ENCODE measurements around the gene CSMD2.

The CSMD2 gene

GRCh38 chr1:33668695-33669094 is 496.3 kb downstream of the CSMD2 start:
- Histone ChIP-seq H3K27ac (ENCODE audit: low read depth, low read length) (no peak overlapping the region), H3K4me1 (ENCODE audit: insufficient read depth, low read length) (no peaks in the 10 kb centered on the region), H3K9ac (ENCODE audit: low read depth, low read length) (no peak overlapping the region), H3K9me3 (ENCODE audit: insufficient read depth, low read depth, low read length) (peaks cover 13% of the 10 kb centered on the region), H3K36me3 (ENCODE audit: insufficient read depth, low read length) (0 out of 2 replicates have a peak, but pooled peaks cover 2% of the 10 kb centered on the region), H3K27me3 (ENCODE audit: insufficient read depth, low read length) (no peaks in the 10 kb centered on the region), H3K4me3 (ENCODE audit: low read length) (no peak overlapping the region)
- 74% methylated on average over 3 of the region's 3 CpGs for WGBS

- 96% methylated on average over 14 of the region's 14 CpGs for WGBS
- no peak overlapping the region for H3K27ac ChIP-seq (ENCODE audit: low read depth, low read length)
- H3K36me3 ChIP-seq (ENCODE audit: insufficient read depth, low read length): peaks cover 4% of the 10 kb centered on the region; the same call in 1 of the 2 replicates
- H3K9ac ChIP-seq (ENCODE audit: low read depth, low read length): no peak overlapping the region
- H3K4me3 ChIP-seq (ENCODE audit: low read length): no peak overlapping the region
- peaks cover 13% of the 10 kb centered on the region for H3K9me3 ChIP-seq (ENCODE audit: insufficient read depth, low read depth, low read length)
- no peaks in the 10 kb centered on the region for H3K4me1 ChIP-seq (ENCODE audit: insufficient read depth, low read length)
- H3K27me3 ChIP-seq (ENCODE audit: insufficient read depth, low read length): no peaks in the 10 kb centered on the region
Observed at GRCh38 chr1:33667386-33668282, 497.4 kb downstream of the CSMD2 start.

GRCh38 chr1:33666616-33667015 is 498.4 kb downstream of the CSMD2 start:
- H3K9me3 ChIP-seq (ENCODE audit: insufficient read depth, low read depth, low read length): peaks cover 9% of the 10 kb centered on the region
- H3K36me3 ChIP-seq (ENCODE audit: insufficient read depth, low read length): peaks cover 9% of the 10 kb centered on the region; the same call in 1 of the 2 replicates
- H3K27me3 ChIP-seq (ENCODE audit: insufficient read depth, low read length): no peaks in the 10 kb centered on the region
- H3K27ac ChIP-seq (ENCODE audit: low read depth, low read length): no peak overlapping the region
- WGBS: 89% methylated on average over 5 of the region's 5 CpGs
- H3K4me3 ChIP-seq (ENCODE audit: low read length): no peak overlapping the region
- H3K9ac ChIP-seq (ENCODE audit: low read depth, low read length): no peak overlapping the region
- H3K4me1 ChIP-seq (ENCODE audit: insufficient read depth, low read length): no peaks in the 10 kb centered on the region

- H3K36me3 ChIP-seq (ENCODE audit: insufficient read depth, low read length): peaks cover 20% of the 10 kb centered on the region
- no peak overlapping the region for H3K27ac ChIP-seq (ENCODE audit: low read depth, low read length)
- H3K9me3 ChIP-seq (ENCODE audit: insufficient read depth, low read depth, low read length): no peaks in the 10 kb centered on the region
- no peak overlapping the region for H3K4me3 ChIP-seq (ENCODE audit: low read length)
- H3K4me1 ChIP-seq (ENCODE audit: insufficient read depth, low read length): no peaks in the 10 kb centered on the region
- no peak overlapping the region for H3K9ac ChIP-seq (ENCODE audit: low read depth, low read length)
- H3K27me3 ChIP-seq (ENCODE audit: insufficient read depth, low read length): no peaks in the 10 kb centered on the region
- WGBS: 95% methylated on average over 6 of the region's 6 CpGs
Observed at GRCh38 chr1:33661811-33662454, 503.1 kb downstream of the CSMD2 start.

- 93% methylated on average over 6 of the region's 8 CpGs for WGBS
- Histone ChIP-seq H3K27ac (ENCODE audit: low read depth, low read length) (no peak overlapping the region), H3K9me3 (ENCODE audit: insufficient read depth, low read depth, low read length) (no peaks in the 10 kb centered on the region), H3K9ac (ENCODE audit: low read depth, low read length) (no peak overlapping the region), H3K36me3 (ENCODE audit: insufficient read depth, low read length) (peaks cover 20% of the 10 kb centered on the region), H3K4me1 (ENCODE audit: insufficient read depth, low read length) (no peaks in the 10 kb centered on the region), H3K27me3 (ENCODE audit: insufficient read depth, low read length) (no peaks in the 10 kb centered on the region), H3K4me3 (ENCODE audit: low read length) (no peak overlapping the region)
Observed at GRCh38 chr1:33660956-33661355, 504.1 kb downstream of the CSMD2 start.

- Histone ChIP-seq H3K36me3 (ENCODE audit: insufficient read depth, low read length) (peaks cover 20% of the 10 kb centered on the region), H3K4me3 (ENCODE audit: low read length) (no peak overlapping the region), H3K9me3 (ENCODE audit: insufficient read depth, low read depth, low read length) (no peaks in the 10 kb centered on the region), H3K9ac (ENCODE audit: low read depth, low read length) (no peak overlapping the region), H3K27me3 (ENCODE audit: insufficient read depth, low read length) (no peaks in the 10 kb centered on the region), H3K4me1 (ENCODE audit: insufficient read depth, low read length) (no peaks in the 10 kb centered on the region), H3K27ac (ENCODE audit: low read depth, low read length) (no peak overlapping the region)
- WGBS: 98% methylated on average over 5 of the region's 5 CpGs
Observed at GRCh38 chr1:33660244-33660643, 504.8 kb downstream of the CSMD2 start.

- H3K36me3 ChIP-seq (ENCODE audit: insufficient read depth, low read length): peaks cover 20% of the 10 kb centered on the region
- no peaks in the 10 kb centered on the region for H3K9me3 ChIP-seq (ENCODE audit: insufficient read depth, low read depth, low read length)
- H3K4me1 ChIP-seq (ENCODE audit: insufficient read depth, low read length): no peaks in the 10 kb centered on the region
- no peak overlapping the region for H3K4me3 ChIP-seq (ENCODE audit: low read length)
- WGBS: 96% methylated on average over 4 of the region's 4 CpGs
- no peaks in the 10 kb centered on the region for H3K27me3 ChIP-seq (ENCODE audit: insufficient read depth, low read length)
- H3K9ac ChIP-seq (ENCODE audit: low read depth, low read length): no peak overlapping the region
- no peak overlapping the region for H3K27ac ChIP-seq (ENCODE audit: low read depth, low read length)
Observed at GRCh38 chr1:33659641-33660040, 505.4 kb downstream of the CSMD2 start.

GRCh38 chr1:33657833-33658232 is 507.2 kb downstream of the CSMD2 start:
- 96% methylated on average over 12 of the region's 12 CpGs for WGBS
- no peak overlapping the region for H3K4me3 ChIP-seq (ENCODE audit: low read length)
- H3K27me3 ChIP-seq (ENCODE audit: insufficient read depth, low read length): no peaks in the 10 kb centered on the region
- H3K27ac ChIP-seq (ENCODE audit: low read depth, low read length): no peak overlapping the region
- no peak overlapping the region for H3K9ac ChIP-seq (ENCODE audit: low read depth, low read length)
- peaks cover 20% of the 10 kb centered on the region for H3K36me3 ChIP-seq (ENCODE audit: insufficient read depth, low read length)
- no peaks in the 10 kb centered on the region for H3K9me3 ChIP-seq (ENCODE audit: insufficient read depth, low read depth, low read length)
- no peaks in the 10 kb centered on the region for H3K4me1 ChIP-seq (ENCODE audit: insufficient read depth, low read length)

GRCh38 chr1:33656467-33657005 is 508.5 kb downstream of the CSMD2 start:
- 90% methylated on average over 3 of the region's 3 CpGs for WGBS
- Histone ChIP-seq H3K4me3 (ENCODE audit: low read length) (no peak overlapping the region), H3K9ac (ENCODE audit: low read depth, low read length) (no peak overlapping the region), H3K36me3 (ENCODE audit: insufficient read depth, low read length) (peaks cover 12% of the 10 kb centered on the region), H3K27ac (ENCODE audit: low read depth, low read length) (no peak overlapping the region), H3K27me3 (ENCODE audit: insufficient read depth, low read length) (no peaks in the 10 kb centered on the region), H3K4me1 (ENCODE audit: insufficient read depth, low read length) (no peaks in the 10 kb centered on the region), H3K9me3 (ENCODE audit: insufficient read depth, low read depth, low read length) (no peaks in the 10 kb centered on the region)

- WGBS: 94% methylated on average over 7 of the region's 7 CpGs
- Histone ChIP-seq H3K4me3 (ENCODE audit: low read length) (no peak overlapping the region), H3K27ac (ENCODE audit: low read depth, low read length) (no peak overlapping the region), H3K9me3 (ENCODE audit: insufficient read depth, low read depth, low read length) (no peaks in the 10 kb centered on the region), H3K4me1 (ENCODE audit: insufficient read depth, low read length) (no peaks in the 10 kb centered on the region), H3K36me3 (ENCODE audit: insufficient read depth, low read length) (peaks cover 7% of the 10 kb centered on the region), H3K27me3 (ENCODE audit: insufficient read depth, low read length) (no peaks in the 10 kb centered on the region), H3K9ac (ENCODE audit: low read depth, low read length) (no peak overlapping the region)
Observed at GRCh38 chr1:33655496-33655895, 509.5 kb downstream of the CSMD2 start.

GRCh38 chr1:33654267-33654834 is 510.7 kb downstream of the CSMD2 start:
- H3K9ac ChIP-seq (ENCODE audit: low read depth, low read length): no peak overlapping the region

More at GRCh38 chr1:33654267-33654834, 510.7 kb downstream of the CSMD2 start:
- H3K36me3 ChIP-seq (ENCODE audit: insufficient read depth, low read length): peaks cover 7% of the 10 kb centered on the region
- H3K9me3 ChIP-seq (ENCODE audit: insufficient read depth, low read depth, low read length): no peaks in the 10 kb centered on the region
- WGBS: 71% methylated on average over 7 of the region's 7 CpGs
- no peak overlapping the region for H3K27ac ChIP-seq (ENCODE audit: low read depth, low read length)
- no peaks in the 10 kb centered on the region for H3K4me1 ChIP-seq (ENCODE audit: insufficient read depth, low read length)
- no peak overlapping the region for H3K4me3 ChIP-seq (ENCODE audit: low read length)
- no peaks in the 10 kb centered on the region for H3K27me3 ChIP-seq (ENCODE audit: insufficient read depth, low read length)

Measured in HUES64 (cell line).